Measurements from ENCODE around the gene TAS1R3. TPM values are rescaled to one million over a fixed set of nuclear protein-coding genes. Genes with fewer than 3 reads are reported as not detected.

Gene TAS1R3
- total RNA-seq, 4 donors from 2014 or later: 0.21 to 1.2 (median 0.63) TPM

DNA sequence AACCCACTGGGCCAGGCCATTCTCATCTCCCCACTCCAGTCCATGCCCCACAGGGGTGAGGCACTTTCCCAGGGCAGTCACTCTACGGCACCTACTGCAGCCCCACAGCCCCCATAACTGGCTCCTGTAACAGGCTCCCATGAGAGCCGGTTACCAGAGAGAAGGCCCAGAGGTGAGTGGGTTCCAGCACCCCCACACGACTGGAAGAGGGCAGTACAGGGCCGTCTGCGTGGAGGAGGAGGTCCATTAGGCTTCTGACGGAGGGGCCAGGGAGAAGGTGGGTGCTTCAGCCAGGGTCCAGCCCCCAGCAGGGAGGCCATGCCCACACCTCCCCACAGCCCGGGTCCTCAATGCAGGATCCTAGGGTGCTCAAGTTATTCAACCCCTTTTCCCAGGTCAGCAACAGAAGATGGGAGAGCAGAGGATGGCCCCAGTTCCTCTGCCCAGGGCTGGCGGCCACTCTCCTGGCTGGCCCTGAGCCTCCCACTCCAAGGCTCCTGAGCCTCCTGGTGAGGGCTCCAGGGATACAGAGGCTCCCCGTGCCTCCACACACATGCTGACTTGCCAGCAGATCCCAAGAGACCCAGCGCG lies 24.9 kb upstream of the TAS1R3 start:
- 15 to 16% methylated on average over 10 of the region's 11 CpGs for WGBS, 2 donors
- TF ChIP-seq EP300 (IDR thresholded peaks at IDR 0.05) (no peak), POLR2A (IDR thresholded peaks at IDR 0.05) (no peak)
- TF ChIP-seq, protein P1, sequence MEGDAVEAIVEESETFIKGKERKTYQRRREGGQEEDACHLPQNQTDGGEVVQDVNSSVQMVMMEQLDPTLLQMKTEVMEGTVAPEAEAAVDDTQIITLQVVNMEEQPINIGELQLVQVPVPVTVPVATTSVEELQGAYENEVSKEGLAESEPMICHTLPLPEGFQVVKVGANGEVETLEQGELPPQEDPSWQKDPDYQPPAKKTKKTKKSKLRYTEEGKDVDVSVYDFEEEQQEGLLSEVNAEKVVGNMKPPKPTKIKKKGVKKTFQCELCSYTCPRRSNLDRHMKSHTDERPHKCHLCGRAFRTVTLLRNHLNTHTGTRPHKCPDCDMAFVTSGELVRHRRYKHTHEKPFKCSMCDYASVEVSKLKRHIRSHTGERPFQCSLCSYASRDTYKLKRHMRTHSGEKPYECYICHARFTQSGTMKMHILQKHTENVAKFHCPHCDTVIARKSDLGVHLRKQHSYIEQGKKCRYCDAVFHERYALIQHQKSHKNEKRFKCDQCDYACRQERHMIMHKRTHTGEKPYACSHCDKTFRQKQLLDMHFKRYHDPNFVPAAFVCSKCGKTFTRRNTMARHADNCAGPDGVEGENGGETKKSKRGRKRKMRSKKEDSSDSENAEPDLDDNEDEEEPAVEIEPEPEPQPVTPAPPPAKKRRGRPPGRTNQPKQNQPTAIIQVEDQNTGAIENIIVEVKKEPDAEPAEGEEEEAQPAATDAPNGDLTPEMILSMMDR (IDR thresholded peaks at IDR 0.05): no peak
- H3K27me3 ChIP-seq: no peaks in the 10 kb centered on the region
- peak overlapping the region; percentile 22 to 94 (median 86) for H3K4me3 ChIP-seq
- H3K4me1 ChIP-seq: peaks cover 8 to 60% (median 47%) of the 10 kb centered on the region in 4 donors
- peaks cover 0 to 17% (median 0%) of the 10 kb centered on the region in 3 donors for H3K36me3 ChIP-seq
- peak overlapping the region in 3 of 4 donors; percentile 75 to 84 (median 81) for H3K27ac ChIP-seq
- no peaks in the 10 kb centered on the region for H3K9me3 ChIP-seq
- no peak for DNase-seq (ENCODE audit: low spot score in 2 of 2)

DNA sequence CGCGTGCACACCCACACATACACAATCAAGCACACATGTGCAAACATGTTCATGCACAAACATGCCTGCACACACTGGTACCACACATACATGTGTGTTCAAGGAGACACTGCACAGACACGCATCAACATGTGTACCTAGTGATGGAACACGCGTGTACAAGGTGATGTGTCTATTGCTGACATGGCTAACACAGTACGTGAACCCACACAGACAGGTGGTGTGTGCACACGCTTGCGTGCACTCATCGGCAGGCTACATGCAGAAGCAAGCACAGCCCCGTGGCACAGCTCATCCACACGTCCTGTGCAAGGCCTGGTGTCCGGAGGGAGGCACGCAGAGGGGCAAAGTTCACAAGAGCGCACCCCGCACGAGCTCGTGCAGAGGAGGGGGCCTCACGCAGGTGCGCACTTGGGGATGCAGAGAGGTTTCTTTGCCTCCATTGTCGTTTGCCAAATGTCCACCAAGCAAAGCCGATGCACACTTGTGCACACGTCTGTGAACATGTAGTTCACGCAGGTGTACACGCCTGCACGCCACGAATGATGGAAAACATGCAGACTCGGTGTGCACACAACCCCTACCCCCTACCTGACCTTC lies 24.3 kb upstream of the TAS1R3 start:
- 21 to 32% methylated on average over 20 to 21 of the region's 27 CpGs for WGBS, 2 donors
- Histone ChIP-seq H3K27ac (peak overlapping the region in 3 of 4 donors; percentile 75 to 98 (median 84)), H3K27me3 (no peaks in the 10 kb centered on the region), H3K9me3 (no peaks in the 10 kb centered on the region), H3K4me3 (peak overlapping the region; percentile 60 to 94 (median 86)), H3K36me3 (peaks cover 0 to 23% (median 0%) of the 10 kb centered on the region in 3 donors), H3K4me1 (peaks cover 8 to 60% (median 47%) of the 10 kb centered on the region in 4 donors)
- TF ChIP-seq, protein P1 (IDR thresholded peaks at IDR 0.05): no peak
- TF ChIP-seq EP300 (IDR thresholded peaks at IDR 0.05) (no peak), POLR2A (IDR thresholded peaks at IDR 0.05) (no peak)
- no peak for DNase-seq (ENCODE audit: low spot score in 2 of 2)

DNA sequence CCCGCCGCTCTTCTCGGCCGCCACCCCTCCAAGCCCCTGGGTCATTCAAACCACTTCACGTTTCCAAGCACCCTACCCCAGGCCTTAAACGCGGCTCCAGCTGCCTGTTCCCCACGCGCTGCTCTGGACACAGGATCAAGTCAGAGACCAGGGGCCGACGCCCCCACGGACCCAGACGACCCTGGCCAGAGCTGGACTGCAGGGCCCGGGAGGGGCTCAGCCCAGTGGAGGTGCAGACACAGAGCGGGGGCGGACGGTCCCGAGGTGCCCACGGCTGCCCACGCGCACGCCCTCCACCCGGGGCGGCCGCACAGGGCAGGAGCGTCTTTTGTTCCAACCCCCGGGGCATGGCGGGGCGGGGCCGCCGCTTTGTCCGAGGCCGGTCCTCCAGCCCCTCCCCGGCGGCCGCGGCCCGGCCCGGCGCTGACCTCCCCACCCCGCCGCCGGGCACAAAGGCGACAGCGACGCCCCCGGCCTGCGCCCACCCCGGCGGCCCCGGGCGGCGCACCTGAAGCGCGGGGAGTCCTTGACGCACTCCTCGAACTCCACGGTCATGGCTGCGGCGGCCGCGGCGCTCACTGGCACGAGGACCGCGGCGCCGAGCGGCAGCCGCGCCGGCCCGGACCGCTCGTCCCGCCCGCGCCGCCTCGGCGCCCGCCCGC lies 23.7 kb upstream of the TAS1R3 start:
- WGBS, 2 donors: 0 to 1% methylated on average over 17 to 41 of the region's 83 CpGs
- TF ChIP-seq, protein P1 (IDR thresholded peaks at IDR 0.05): no peak
- TF ChIP-seq POLR2A (IDR thresholded peaks at IDR 0.05) (no peak), EP300 (IDR thresholded peaks at IDR 0.05) (no peak)
- DNase-seq (ENCODE audit: low spot score in 2 of 2): no peak
- Histone ChIP-seq H3K4me3 (peak overlapping the region; percentile 60 to 94 (median 86)), H3K9me3 (no peaks in the 10 kb centered on the region), H3K27ac (peak overlapping the region; percentile 84 to 98 (median 88)), H3K27me3 (no peaks in the 10 kb centered on the region), H3K4me1 (peaks cover 8 to 60% (median 47%) of the 10 kb centered on the region in 4 donors), H3K36me3 (peaks cover 0 to 29% (median 0%) of the 10 kb centered on the region in 3 donors)

DNA sequence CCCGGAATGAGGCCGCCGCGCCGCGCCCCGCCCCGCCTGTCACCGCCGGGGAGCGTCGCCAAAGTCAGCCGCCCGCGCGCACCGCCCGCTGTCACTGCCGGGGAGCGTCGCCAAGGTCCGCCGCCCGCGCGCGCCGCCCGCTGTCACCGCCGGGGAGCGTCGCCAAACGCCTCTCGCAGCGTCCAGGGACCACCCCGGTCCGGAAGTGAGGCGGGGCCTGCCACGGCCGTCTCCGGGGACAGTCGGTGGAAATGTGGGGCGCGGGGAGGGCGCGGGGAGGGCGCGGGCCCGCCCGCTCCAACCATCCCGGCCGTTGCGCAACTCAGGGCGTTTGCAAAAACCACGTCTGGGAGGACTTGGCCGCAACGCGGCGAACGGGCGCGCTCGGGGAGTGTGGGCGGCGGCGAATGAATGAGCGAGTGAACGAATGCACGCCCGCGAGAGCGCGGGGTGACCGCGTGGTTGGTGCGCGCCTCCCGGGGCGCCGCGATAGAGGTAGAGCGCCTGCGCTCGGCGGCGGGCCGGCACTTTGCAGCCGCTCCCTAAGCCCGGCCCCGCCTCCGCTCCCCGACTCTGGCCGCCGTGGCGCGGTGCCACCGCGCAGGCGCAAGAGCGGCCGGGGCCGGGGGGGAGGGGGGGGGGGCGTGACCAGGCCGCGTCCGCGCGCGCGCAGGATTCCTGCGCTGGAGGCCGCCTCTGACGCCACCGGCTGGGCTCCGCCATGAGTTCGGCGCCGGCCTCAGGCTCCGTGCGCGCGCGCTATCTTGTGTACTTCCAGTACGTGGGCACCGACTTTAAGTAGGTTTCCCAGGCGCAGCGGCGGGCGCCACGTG lies 22.9 kb upstream of the TAS1R3 start, which contains the start of the genes ACAP3 and PUSL1:
TSS of gene ACAP3 (minus strand) at position 8 of the 833 bp plus-strand sequence. CDS start 115 bp downstream, outside the sequence.
TSS of gene PUSL1 (plus strand) at position 675 of the 833 bp plus-strand sequence. CDS start at position 722, 47 bp downstream.
- H3K4me1 ChIP-seq: peaks cover 8 to 59% (median 47%) of the 10 kb centered on the region in 4 donors
- no peaks in the 10 kb centered on the region for H3K27me3 ChIP-seq
- TF ChIP-seq, protein P1 (IDR thresholded peaks at IDR 0.05): peak in 4 of 5 experiments; percentile 13 to 61 (median 34)
- TF ChIP-seq POLR2A (IDR thresholded peaks at IDR 0.05) (peak in 1 of 2 donors; percentile 13), EP300 (IDR thresholded peaks at IDR 0.05) (peak; percentile 22 to 59)
- peaks cover 0 to 36% (median 0%) of the 10 kb centered on the region in 3 donors for H3K36me3 ChIP-seq
- H3K4me3 ChIP-seq: peak within 1 kb of the TSS; percentile 60 to 94 (median 86)
- WGBS, 2 donors: 0 to 1% methylated on average over 39 to 40 of the region's 131 CpGs
- no peaks in the 10 kb centered on the region for H3K9me3 ChIP-seq
- peak; percentile 87 to 91 for DNase-seq (ENCODE audit: low spot score in 2 of 2)
- H3K27ac ChIP-seq: peak within 1 kb of the TSS; percentile 86 to 98 (median 94)
